Muscle of back (tissue), 11 donors: ENCODE data around the gene SUN3. TPM values are rescaled to one million over a fixed set of nuclear protein-coding genes. Genes with fewer than 3 reads are reported as not detected.
"Not testable (repeated sequence)": the region's sequence is repeated elsewhere in the genome, so short reads cannot be mapped to it uniquely, and the experiment has no call there.

Experiments
- DNase-seq, 3 donors: peaks; one replicate each; pipeline versions ENCODE4 v3.0.0 to v3.0.0-alpha.2; 2013
- polyA plus RNA-seq, 10 donors: library from polyadenylated mRNA; unstranded; fragments of 120-200 nt; gene quantifications; one replicate each; pipeline ENCODE4 v1.2.1, GENCODE V29; 2013; ENCODE audit not compliant: insufficient read length in 10 of 10

The SUN3 gene
- polyA plus RNA-seq, 10 donors = not detected

DNA sequence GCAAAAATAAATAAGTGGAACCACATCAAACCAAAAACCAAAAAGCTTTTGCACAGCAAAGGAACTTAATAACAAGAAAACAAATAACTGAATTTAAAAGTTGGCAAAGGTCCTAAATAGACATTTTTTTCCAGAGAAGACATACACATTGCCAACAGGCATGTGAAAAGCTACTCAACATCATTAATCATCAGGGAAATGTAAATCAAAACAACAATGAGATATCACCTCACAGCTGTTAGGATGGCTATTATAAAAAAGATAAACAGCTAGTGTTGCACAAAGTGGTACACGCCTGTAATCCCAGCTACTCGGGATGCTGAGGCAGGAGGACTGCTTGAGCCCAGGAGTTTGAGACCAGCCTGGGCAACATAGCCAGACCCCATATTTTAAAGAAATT is 2.2 kb upstream of the SUN3 start:
- DNase-seq = no peak

DNA sequence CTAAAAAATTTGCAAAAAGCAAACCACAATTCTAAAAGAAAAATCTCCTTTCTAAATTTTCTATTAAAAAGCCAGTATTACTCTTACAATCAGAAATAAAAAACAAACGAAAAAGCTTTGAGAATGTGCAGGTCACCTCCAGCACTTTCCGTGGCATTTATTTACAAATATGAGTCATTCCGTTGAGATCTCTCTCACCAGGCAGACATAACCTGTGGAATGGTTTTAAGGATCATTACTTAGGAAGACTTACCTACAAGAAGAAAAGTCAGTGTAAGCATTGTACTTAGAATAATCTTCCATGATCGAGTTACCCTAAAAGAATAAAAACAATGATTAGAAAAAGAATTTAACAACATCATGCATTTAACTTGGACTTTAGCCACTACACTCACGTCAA is 3.3 kb downstream of the SUN3 start:
- no peak for DNase-seq

DNA sequence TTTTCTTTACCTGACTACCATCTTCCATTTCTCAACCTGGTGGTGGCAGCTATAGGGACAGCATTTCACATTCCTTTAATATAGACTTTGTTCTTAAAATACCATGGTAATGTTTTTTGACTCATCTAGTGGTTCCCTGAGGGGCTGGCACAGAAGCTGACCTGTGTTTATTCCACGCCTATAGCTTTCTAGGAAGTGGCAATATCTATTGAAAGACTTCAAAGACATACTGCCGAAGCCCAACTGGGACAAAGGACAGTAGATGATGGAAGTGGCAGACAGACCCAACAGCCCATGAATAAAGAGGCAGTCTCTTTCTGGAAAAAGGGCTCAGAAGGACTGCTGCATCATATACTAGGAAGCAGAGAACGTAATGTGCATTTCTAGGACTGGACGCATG is 11.2 kb downstream of the SUN3 start:
- DNase-seq = no peak

DNA sequence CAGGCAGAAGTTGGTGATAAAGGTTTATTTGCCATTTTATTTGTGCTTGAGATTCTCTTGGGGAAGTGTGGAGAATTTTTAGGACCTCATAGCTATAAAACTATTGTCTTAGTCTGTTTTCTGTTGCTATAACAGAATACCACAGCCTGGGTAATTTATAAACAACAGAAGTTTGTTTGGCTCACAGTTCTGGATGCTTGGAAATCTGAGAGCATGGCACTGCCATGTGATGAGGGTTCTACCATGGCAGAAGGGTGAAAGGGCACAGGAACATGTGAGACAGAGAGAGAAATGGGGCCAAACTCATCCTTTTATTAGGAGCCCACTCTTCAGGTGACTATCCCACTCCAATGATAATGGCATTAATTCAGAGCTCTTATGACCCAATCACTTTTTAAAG is 12.3 kb downstream of the SUN3 start:
- DNase-seq = no peak

DNA sequence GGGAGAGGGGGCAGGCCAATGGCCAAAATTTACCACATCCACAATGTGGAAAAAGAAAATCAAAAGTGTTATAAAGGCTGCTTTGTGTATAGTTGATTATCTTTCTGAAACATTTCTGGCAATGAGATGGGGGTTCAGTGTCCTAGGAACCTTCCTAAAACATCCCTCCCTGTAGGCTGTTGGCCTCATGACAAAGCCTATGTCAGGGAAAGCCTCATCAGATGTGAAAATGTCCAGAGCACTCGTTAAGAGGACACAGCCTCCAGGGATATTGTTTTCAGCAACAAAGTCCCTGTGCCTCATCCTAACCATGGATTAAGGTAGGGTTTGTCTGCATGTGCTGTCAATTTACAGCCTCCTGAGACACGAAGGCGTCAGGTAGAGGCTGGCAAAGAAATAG is 17.0 kb downstream of the SUN3 start:
- DNase-seq = no peak

DNA sequence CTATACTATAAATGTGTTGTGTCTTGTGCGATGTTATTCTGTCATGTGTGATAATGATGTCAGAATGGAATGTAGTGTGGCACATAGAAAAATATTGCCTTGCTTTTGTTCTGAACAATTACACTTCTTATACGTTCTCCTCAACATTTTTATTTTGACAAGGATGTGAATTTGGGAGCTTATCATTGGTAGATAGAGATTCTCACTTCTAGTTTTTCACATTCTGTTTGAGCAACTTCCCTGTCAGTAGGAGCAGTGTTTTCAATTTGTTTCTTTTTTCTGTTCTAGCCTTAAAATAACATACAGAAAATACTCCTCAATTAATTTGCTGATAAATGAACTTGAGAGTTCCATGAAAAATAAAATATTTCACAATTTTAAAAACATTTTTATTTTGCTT is 17.6 kb downstream of the SUN3 start:
- no peak for DNase-seq

DNA sequence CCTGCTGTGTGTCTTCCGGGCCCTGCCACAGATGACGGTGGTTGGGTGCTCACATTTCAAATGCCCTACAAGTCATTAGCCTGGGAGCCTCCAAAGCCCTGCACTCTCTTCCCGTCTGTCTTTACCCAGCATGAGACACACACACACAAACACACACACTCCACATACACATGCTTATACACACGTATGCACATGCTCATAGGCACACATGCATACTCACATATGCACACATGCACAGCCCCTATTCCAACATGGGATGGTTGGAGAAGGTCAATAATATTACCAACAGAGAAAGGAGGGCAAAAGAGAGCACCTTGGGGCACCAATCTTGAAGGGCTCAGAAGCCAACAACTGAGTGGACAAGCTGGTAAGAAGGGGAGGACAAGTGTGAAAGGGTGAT is 19.0 kb downstream of the SUN3 start:
- DNase-seq = no peak

DNA sequence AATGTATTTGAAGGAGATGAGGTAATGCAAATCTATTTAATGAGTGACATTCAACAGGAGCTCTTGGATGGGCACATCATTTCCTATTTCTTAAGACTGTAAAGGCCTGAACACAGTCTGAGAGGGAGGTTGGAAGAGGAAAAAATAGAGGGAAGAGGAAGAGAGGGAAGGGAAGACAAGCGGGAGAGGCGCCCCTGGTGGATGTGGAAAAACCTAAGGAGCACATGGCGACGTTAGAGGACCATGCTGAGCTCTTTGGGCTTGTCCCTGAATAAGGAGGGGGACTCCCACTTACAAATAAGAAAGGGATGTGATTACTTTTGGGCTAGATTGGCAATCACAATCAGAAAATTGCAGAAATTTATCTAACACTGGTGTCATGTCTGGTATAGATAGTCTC is 19.6 kb downstream of the SUN3 start:
- no peak for DNase-seq

DNA sequence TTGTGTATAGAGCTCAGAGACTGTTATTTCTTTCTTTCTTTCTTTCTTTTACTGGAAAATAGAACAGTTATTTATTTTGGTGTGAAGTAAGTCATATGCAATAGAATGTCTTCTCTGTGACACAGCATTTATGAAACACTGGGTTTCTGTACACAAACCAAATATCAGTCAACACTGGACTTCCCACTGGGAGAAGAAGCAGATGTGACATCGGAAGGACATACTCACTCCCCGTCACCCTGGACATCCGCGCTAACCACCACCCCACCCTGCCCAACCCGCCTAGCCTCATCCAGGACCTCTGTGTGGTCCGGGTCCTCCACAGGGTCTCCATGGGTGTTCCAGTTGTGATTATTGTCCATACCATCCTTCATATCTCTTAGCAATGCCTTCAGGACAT is 22.0 kb downstream of the SUN3 start:
- DNase-seq = no peak

DNA sequence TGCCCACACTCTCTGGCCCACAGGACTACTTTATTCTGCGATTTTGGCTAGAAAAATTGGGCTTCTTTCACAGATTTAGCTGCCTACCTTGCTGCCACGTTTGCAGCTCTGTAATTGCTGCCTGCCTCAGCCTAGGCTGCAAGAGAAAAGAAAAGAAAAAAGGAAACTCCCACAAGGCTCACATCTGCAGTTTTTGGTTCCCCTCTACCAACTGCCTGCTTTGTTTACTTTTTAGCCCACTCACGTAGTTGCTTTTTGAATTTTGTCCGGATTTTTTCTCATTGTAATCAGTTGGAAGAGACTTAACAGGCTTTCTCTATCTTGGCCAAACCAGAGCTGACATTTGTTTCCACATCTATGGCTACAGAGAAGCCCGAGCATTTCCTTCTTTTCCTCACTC is 24.3 kb downstream of the SUN3 start:
- peak in 1 of 3 donors; percentile 7 for DNase-seq

DNA sequence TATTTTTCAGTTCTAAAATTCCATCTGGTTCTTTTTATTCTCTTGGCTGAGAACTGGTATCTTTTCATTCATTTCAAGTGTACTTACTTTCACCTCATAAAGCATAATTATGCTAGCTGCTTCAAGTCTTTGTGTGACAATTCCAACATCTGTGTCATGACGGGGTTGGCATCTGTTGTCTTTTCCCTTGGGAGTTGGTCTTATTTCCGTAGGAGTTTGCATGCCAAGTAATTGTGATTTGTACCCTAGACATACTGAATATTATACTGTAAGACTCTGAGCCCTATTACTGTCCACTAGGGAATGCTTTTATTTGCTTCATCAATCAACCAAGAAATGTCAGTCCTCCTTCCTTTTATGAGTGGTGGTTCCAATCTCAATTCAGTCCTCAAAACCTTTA is 24.9 kb downstream of the SUN3 start:
- peak in 1 of 3 donors; percentile 30 for DNase-seq

DNA sequence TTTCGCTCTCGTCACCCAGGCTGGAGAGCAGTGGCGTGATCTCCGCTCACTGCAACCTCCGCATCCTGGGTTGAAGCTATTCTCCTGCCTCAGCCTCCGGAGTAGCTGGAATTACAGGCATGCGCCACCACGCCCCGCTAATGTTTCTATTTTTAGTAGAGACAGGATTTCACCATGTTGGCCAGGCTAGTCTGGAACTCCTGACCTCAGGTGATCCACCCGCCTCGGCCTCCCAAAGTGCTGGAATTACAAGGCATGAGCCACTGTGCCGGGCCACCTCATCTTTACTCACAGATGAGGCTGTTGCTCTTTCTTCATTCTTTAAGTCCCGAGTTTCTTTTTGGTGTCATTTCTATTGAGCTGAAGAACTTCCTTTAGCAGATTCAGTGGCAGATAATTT is 28.7 kb downstream of the SUN3 start:
- not testable (repeated sequence) for DNase-seq

DNA sequence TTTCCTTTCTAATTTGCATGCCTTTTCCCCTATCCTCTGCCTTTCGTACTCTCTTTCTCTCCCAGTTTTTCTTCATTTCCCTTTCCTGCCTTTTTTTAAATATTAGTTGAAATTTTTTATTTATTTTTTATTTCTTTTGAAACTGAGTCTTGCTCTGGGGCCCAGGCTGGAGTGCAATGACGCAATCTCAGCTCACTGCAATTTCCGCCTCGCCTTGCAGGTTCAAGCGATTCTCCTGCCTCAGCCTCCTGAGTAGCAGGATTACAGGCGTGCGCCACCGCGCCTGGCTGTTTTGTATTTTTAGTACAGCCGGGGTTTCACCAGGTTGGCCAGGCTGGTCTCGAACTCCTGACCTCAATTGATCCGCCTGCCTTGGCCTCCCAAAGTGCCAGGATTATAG is 29.5 kb downstream of the SUN3 start:
- no peak for DNase-seq

DNA sequence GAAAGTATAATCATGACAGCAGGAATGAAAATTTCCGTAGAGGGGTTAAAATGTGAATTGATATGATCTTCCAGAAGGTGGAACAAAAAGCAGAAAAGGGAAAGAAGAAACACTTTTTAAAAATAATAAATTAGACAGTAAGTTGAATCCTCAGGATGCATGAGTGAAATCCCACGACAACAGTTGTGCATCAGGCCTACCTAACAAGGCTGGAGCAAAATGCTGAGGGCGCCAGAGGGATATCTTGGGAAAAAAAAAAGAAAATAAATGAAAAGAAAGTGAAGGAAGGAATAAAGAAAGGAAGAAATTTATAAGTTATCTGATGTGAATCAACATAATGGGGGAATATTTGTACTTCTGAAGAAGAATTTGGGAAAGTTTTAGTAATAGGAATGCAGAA is 36.5 kb downstream of the SUN3 start:
- no peak for DNase-seq

DNA sequence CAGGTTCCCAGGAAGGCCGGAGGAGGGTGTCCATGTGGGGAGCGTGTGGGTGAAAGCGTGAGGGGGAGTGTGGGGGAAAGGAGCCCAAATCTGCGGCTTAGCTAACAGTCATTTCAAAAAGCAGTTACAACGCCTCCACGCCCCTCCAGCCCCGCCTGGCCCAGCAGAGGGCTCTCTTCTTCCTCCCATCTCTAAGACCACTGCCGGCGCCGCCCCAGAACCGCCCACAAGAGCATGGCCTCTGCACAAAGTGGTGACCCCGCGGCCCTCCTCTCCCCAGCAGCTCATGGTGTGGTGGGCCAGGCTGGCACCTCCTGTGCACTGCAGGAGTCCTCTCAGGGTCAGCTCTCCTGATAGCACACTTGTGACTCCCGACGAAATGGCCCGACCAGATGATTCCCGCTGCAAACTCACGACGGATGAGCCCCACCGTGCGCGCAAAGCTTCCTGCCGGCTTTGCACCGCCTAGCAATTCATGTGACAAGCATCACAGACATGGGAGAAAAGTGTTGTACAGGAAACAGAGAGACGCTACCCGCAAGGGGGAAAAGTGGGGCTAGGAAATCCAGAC is 37.1 kb downstream of the SUN3 start:
- peak; percentile 65 to 94 (median 81) for DNase-seq

DNA sequence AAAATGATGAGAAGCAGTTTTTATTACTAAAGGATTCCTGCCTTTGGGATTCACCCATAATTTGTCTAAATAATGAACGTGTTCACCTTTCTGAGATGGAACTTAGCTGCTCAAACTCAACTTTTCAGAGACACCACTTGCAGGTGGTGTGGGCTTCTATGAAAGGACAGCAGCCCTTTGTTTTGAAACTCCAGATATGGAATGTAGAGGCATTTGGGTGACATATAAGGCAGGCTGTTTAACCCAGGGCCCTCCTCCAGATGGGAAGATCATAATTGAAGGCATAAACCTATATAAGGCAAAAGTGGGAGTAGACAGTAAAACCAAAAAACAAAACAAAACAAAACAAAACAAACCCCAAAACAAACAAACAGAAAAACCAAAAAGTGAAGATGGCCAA is 37.6 kb downstream of the SUN3 start:
- no peak for DNase-seq

DNA sequence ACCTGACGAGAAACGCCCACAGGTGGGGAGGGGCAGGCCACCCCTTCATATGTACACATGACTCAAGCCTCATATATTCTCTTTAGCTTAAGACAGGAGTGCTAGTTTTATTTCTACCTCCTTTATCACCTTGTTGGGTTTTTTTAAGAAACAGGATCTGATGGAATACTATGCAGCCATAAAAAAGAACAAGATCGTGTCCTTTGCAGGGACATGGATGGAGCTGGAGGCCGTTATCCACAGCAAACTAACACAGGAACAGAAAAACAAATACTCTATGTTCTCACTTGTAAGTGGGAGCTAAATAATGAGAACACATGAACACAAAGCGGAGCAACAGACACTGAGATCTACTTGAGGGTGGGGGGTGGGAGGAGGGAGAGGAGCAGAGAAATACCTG is 38.3 kb downstream of the SUN3 start:
- DNase-seq = no peak

DNA sequence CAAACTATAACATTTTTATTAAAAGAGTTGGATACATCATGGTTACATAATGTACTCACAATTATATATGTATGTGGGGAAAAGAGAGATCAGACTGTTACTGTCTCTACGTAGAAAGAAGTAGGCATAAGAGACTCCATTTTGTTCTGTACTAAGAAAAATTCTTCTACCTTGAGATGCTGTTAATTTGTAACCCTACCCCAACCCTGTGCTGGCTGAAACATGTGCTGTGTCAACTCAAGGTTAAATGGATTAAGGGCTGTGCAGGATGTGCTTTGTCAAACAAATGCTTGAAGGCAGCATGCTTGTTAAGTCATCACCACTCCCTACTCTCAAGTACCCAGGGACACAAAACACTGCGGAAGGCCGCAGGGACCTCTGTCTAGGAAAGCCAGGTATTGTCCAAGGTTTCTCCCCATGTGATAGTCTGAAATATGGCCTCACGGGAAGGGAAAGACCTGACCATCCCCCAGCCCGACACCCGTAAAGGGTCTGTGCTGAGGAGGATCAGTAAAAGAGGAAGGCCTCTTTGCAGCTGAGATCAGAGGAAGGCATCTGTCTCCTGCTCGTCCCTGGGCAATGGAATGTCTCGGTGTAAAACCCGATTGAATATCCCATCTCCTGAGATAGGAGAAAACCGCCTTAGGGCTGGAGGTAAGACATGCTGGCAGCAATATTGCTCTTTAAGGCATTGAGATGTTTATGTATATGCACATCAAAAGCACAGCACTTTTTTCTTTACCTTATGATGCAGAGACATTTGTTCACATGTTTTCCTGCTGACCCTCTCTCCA is 39.1 kb downstream of the SUN3 start:
- DNase-seq = not testable (repeated sequence)

DNA sequence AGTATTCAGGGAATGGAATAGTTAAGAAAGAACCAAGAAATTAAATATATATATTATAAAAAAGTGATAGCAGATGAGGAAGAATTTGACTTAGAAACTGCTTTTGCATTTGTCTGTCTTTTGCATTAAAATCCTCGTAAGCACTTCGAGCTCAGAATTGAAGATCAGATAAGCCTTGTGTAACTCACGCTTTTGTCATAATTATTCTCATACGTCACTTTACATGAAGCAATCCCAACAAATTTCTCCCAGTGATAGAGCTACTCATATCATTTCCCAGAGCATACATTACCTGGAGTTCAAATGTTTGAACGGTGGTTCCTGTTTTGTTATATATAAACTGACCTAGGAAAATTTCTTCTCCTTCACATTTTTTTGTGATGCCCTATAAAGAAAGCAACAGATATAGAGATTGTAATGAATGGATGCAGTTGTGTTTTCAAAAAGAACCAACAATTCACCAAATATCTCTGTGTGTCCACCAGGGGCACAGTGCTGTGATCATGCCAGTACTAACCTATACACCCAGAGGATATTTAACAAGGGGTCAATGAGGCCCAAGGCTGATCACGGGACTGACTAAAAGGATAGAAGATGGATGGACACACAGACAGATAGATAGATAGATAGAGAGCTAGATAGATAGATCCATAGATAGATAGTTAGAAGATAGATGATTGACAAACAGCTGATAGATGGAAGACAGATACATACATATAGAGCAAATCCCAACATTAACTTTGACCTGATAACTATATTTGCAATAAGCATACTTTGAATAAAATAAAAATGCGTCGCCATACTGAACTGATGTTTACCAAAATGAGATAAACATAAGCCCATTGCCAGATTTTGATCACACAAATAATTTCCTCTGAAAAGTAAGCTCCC is 40.2 kb downstream of the SUN3 start:
- no peak for DNase-seq

DNA sequence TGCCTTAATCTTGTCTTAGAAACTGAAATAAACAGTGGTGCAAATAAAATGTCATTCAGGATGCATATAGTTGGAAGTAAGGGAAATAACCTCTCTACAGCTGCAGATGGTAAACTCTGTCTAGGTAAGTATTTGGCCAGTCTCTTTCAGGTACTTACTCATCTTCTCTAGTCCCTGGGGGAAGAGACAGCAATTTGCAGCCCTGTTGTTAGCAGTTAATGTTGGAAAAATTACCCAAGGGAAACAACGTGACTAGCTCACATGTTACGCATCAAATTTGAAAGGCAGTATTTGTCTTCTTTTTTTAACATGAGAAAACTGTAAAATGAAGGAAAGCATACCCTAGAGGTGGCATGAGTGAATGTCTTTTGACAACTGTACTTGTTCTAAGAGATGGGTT is 46.3 kb downstream of the SUN3 start:
- DNase-seq = no peak

DNA sequence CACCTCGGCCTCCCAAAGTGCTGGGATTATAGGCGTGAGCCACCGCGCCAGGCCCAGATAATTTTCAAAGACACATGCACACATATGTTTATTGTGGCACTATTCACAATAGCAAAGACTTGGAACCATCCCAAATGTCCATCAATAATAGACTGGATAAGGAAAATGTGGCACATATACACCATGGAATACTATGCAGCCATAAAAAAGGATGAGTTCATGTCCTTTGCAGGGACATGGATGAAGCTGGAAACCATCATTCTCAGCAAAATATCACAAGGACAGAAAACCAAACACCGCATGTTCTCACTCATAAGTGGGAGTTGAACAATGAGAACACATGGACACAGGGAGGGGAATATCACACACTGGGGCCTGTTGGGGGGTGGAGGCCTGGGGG is 48.3 kb downstream of the SUN3 start:
- DNase-seq = not testable (repeated sequence)

DNA sequence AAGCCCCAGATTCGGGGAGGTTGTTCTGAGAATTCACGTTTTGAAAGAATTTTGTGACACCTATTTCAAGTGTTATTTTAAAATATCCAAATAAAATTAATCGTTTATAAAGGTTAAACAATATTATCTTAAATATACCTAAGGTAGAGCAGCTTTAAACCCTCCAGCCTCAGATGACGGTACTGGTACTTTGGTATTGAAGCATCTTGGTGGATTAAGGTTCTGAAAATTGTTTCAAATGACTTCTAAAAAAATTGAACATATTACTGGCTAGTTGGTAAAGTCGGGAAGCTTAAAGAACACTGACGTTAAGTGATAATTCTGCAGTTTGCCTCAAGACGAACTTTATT is 49.1 kb downstream of the SUN3 start:
- no peak for DNase-seq
